ENCODE results near the gene SLC23A1.

DNA sequence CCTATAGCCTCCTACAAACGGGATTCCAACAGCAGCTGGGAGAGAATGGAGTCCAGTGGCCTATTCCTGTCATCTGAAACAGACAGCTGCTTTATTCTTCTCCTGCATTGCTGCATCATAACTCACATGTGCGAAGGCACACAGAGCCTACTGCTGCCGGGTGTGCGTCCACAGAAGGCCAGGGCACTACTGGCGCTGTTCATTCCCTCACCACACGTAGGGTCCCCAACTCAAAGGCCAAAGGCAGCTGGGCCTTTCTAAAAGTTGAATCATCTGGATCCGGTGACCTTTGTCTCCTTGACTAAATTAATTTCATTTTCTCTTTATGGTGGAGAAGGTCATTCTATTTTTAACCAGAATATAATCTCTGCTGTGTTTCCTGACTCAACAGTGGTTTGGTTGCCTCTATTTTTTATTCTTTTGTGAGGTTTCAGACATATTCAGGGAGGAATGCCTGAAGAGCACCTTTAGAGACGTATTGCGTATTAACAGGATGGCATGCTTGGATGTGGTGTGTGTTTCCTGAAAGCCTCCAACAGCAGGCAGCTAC is 31.6 kb upstream of the SLC23A1 start:
- no peak for TF ChIP-seq TCF4 (CRISPR knock-in tag; IDR thresholded peaks at IDR 0.05; ENCODE audit: borderline replicate concordance)
- no peak for TF ChIP-seq RARB (CRISPR knock-in tag; IDR thresholded peaks at IDR 0.05)
- TF ChIP-seq SNAI2 (CRISPR knock-in tag; IDR thresholded peaks at IDR 0.05) = no peak
- TF ChIP-seq PPARA (CRISPR knock-in tag; IDR thresholded peaks at IDR 0.05; ENCODE audit: borderline replicate concordance) = no peak
- TF ChIP-seq, protein P1, sequence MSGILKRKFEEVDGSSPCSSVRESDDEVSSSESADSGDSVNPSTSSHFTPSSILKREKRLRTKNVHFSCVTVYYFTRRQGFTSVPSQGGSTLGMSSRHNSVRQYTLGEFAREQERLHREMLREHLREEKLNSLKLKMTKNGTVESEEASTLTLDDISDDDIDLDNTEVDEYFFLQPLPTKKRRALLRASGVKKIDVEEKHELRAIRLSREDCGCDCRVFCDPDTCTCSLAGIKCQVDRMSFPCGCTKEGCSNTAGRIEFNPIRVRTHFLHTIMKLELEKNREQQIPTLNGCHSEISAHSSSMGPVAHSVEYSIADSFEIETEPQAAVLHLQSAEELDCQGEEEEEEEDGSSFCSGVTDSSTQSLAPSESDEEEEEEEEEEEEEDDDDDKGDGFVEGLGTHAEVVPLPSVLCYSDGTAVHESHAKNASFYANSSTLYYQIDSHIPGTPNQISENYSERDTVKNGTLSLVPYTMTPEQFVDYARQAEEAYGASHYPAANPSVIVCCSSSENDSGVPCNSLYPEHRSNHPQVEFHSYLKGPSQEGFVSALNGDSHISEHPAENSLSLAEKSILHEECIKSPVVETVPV (CRISPR knock-in tag; IDR thresholded peaks at IDR 0.05) = no peak
- no peak for TF ChIP-seq TSHZ2 (CRISPR knock-in tag; IDR thresholded peaks at IDR 0.05)
- no peak for TF ChIP-seq CSDC2 (CRISPR knock-in tag; IDR thresholded peaks at IDR 0.05)
- TF ChIP-seq ZFP30 (CRISPR knock-in tag; IDR thresholded peaks at IDR 0.05) = no peak
- TF ChIP-seq ZFP3 (CRISPR knock-in tag; IDR thresholded peaks at IDR 0.05) = no peak
- TF ChIP-seq, protein P2, sequence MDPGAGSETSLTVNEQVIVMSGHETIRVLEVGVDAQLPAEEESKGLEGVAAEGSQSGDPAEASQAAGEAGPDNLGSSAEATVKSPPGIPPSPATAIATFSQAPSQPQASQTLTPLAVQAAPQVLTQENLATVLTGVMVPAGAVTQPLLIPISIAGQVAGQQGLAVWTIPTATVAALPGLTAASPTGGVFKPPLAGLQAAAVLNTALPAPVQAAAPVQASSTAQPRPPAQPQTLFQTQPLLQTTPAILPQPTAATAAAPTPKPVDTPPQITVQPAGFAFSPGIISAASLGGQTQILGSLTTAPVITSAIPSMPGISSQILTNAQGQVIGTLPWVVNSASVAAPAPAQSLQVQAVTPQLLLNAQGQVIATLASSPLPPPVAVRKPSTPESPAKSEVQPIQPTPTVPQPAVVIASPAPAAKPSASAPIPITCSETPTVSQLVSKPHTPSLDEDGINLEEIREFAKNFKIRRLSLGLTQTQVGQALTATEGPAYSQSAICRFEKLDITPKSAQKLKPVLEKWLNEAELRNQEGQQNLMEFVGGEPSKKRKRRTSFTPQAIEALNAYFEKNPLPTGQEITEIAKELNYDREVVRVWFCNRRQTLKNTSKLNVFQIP (CRISPR knock-in tag; IDR thresholded peaks at IDR 0.05; ENCODE audit: borderline replicate concordance, low read depth) = no peak
- no peak for TF ChIP-seq ARNTL (CRISPR knock-in tag; IDR thresholded peaks at IDR 0.05; ENCODE audit: borderline replicate concordance, low read depth)
